Endothelial cell of umbilical vein (primary cell): ENCODE results near the gene ZDHHC20.

Experiments used
- EZH2 ChIP-seq: IDR thresholded peaks from 2 replicates; pipeline ENCODE4 v1.6.1; 2012; ENCODE audit warnings: borderline replicate concordance, low read depth, mild to moderate bottlenecking, moderate library complexity, low read length, inconsistent platforms; ENCODE audit not compliant: severe bottlenecking
- JUN ChIP-seq: IDR thresholded peaks from 2 replicates; pipeline ENCODE4 v1.6.1; 2011; ENCODE audit warnings: borderline replicate concordance, low read depth; ENCODE audit not compliant: insufficient read length, insufficient read depth
- POLR2AphosphoS5 ChIP-seq: IDR thresholded peaks from 2 replicates; pipeline ENCODE4 v1.6.1; 2012; ENCODE audit warnings: low read depth, mild to moderate bottlenecking, control low read depth, low read length, moderate library complexity; ENCODE audit not compliant: insufficient read depth
- TF ChIP-seq, protein P1 (sequence below), 2 donors: IDR thresholded peaks; 1 replicate in 1 of 2; 2 replicates in 1 of 2; pipeline ENCODE4 v1.5.1; 2011; ENCODE audit warnings: low read length in 2 of 2, mild to moderate bottlenecking in 2 of 2, moderate library complexity in 2 of 2, control low read depth in 1 of 2, inconsistent platforms in 1 of 2, low read depth in 1 of 2; ENCODE audit not compliant: insufficient read depth in 1 of 2; ENCODE audit errors: extremely low read depth in 1 of 2

GRCh38 chr13:21475115-21475514, 16.0 kb upstream of the ZDHHC20 start:
- TF ChIP-seq, protein P1, sequence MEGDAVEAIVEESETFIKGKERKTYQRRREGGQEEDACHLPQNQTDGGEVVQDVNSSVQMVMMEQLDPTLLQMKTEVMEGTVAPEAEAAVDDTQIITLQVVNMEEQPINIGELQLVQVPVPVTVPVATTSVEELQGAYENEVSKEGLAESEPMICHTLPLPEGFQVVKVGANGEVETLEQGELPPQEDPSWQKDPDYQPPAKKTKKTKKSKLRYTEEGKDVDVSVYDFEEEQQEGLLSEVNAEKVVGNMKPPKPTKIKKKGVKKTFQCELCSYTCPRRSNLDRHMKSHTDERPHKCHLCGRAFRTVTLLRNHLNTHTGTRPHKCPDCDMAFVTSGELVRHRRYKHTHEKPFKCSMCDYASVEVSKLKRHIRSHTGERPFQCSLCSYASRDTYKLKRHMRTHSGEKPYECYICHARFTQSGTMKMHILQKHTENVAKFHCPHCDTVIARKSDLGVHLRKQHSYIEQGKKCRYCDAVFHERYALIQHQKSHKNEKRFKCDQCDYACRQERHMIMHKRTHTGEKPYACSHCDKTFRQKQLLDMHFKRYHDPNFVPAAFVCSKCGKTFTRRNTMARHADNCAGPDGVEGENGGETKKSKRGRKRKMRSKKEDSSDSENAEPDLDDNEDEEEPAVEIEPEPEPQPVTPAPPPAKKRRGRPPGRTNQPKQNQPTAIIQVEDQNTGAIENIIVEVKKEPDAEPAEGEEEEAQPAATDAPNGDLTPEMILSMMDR (IDR thresholded peaks at IDR 0.05; ENCODE audit: extremely low read depth in 1 of 2, insufficient read depth in 1 of 2, low read depth in 1 of 2, low read length in 2 of 2) = no peak
- TF ChIP-seq EZH2 = no peak
- TF ChIP-seq POLR2AphosphoS5 = no peak
- TF ChIP-seq JUN = no peak
